SK-N-SH (cell line): ENCODE results near the gene CRISPLD2. TPM values are rescaled to one million over a fixed set of nuclear protein-coding genes. Genes with fewer than 3 reads are reported as not detected.

Source experiments
- CTCF ChIA-PET: fragments of 300-600, 350-600 bp; formaldehyde crosslinking; extraction: SDS; loops from one replicate; lab custom pipeline; 2021; lab: Yijun Ruan, JAX
- POLR2A ChIA-PET: fragments of 350-600 bp; sonication (Branson Sonifier 250); formaldehyde crosslinking; extraction: SDS; loops from one replicate; lab custom pipeline; 2020; ENCODE audit warnings: antibody characterized with exemption, inconsistent platforms; lab: Yijun Ruan, JAX
- DNase-seq: peaks from one replicate; pipeline ENCODE4 v3.0.0; 2012
- H2AFZ ChIP-seq: fragments of 200-600 bp; sonication (generic); 2 replicates; pipeline ENCODE4 v1.8.1; 2016; ENCODE audit warnings: antibody characterized with exemption, mild to moderate bottlenecking, low read depth
- H3F3A ChIP-seq: fragments of 200-600 bp; sonication (generic); replicated peaks from 2 replicates; pipeline ENCODE3; 2016; ENCODE audit warnings: antibody characterized with exemption, mild to moderate bottlenecking; ENCODE audit not compliant: insufficient read depth
- H3K27ac ChIP-seq, 2 experiments: fragments of 200-500 bp in 1 of 2; fragments of 200-600 bp in 1 of 2; sonication (Bioruptor generic) in 1 of 2; sonication (generic), shearing (Covaris generic) in 1 of 2; 2 replicates each; pipeline versions ENCODE4 v1.5.1 to v1.6.1; 2014 to 2016; ENCODE audit warnings: low read depth in 2 of 2, inconsistent platforms in 1 of 2, low read length in 1 of 2, mild to moderate bottlenecking in 1 of 2, mixed read lengths in 1 of 2
- H3K27me3 ChIP-seq: fragments of 200-600 bp; sonication (generic), shearing (Covaris generic); 2 replicates; pipeline ENCODE4 v1.6.1; 2016; ENCODE audit warnings: mixed run types; ENCODE audit not compliant: insufficient read depth
- H3K36me3 ChIP-seq, 2 experiments: fragments of 200-500 bp in 1 of 2; fragments of 200-600 bp in 1 of 2; sonication (Bioruptor generic) in 1 of 2; sonication (generic) in 1 of 2; replicated peaks in 1 of 2; 2 replicates each; pipeline versions ENCODE3 to v1.5.1; 2014 to 2016; ENCODE audit warnings: low read length in 1 of 2, mild to moderate bottlenecking in 1 of 2; ENCODE audit not compliant: insufficient read depth in 2 of 2, control insufficient read depth in 1 of 2
- H3K4me1 ChIP-seq, 2 experiments: fragments of 200-500 bp in 1 of 2; fragments of 200-600 bp in 1 of 2; sonication (Bioruptor generic) in 1 of 2; sonication (generic), shearing (Covaris generic) in 1 of 2; 2 replicates each; pipeline versions ENCODE4 v1.5.1 to v1.6.1; 2014 to 2016; ENCODE audit warnings: low read depth in 1 of 2, low read length in 1 of 2, mixed run types in 1 of 2; ENCODE audit not compliant: insufficient read depth in 2 of 2, control insufficient read depth in 1 of 2
- H3K4me2 ChIP-seq: fragments of 200-600 bp; sonication (generic), shearing (Covaris generic); 2 replicates; pipeline ENCODE4 v1.6.1; 2017; ENCODE audit warnings: mixed run types
- H3K4me3 ChIP-seq, 2 experiments: fragments of 200-500 bp in 1 of 2; fragments of 200-600 bp in 1 of 2; sonication (Bioruptor generic) in 1 of 2; sonication (generic), shearing (Covaris generic) in 1 of 2; 2 replicates each; pipeline versions ENCODE4 v1.5.1 to v1.8.1; 2014 to 2016; ENCODE audit warnings: low read depth in 2 of 2, inconsistent platforms in 1 of 2, low read length in 1 of 2, mild to moderate bottlenecking in 1 of 2, mixed read lengths in 1 of 2, moderate library complexity in 1 of 2
- H3K79me2 ChIP-seq: fragments of 200-600 bp; sonication (generic); 2 replicates; pipeline ENCODE4 v1.8.1; 2017; ENCODE audit warnings: mild to moderate bottlenecking; ENCODE audit not compliant: insufficient read depth
- H3K9ac ChIP-seq: fragments of 200-600 bp; sonication (generic); 2 replicates; pipeline ENCODE4 v1.6.1; 2017; ENCODE audit warnings: mixed run types
- H3K9me2 ChIP-seq: fragments of 200-600 bp; sonication (generic); 2 replicates; pipeline ENCODE4 v1.6.1; 2017; ENCODE audit warnings: mixed run types
- H3K9me3 ChIP-seq: fragments of 200-600 bp; sonication (generic); 2 replicates; pipeline ENCODE4 v1.6.1; 2017; ENCODE audit warnings: mixed run types, mild to moderate bottlenecking, moderate library complexity
- H4K20me1 ChIP-seq: fragments of 200-600 bp; sonication (generic); 2 replicates; pipeline ENCODE4 v1.6.1; 2017; ENCODE audit warnings: mild to moderate bottlenecking, mixed run types; ENCODE audit not compliant: insufficient read depth
- ELF1 ChIP-seq: IDR thresholded peaks from 2 replicates; pipeline ENCODE4 v1.4.0; 2012
- FOSL2 ChIP-seq: IDR thresholded peaks from 2 replicates; pipeline ENCODE4 v1.4.0; 2012; ENCODE audit warnings: low read depth, mild to moderate bottlenecking, moderate library complexity, borderline replicate concordance
- GATA2 ChIP-seq: sonication (generic); formaldehyde crosslinking; IDR thresholded peaks from 2 replicates; pipeline ENCODE4 v1.5.0; 2020; ENCODE audit warnings: mild to moderate bottlenecking, missing genetic modification reagents
- MEF2A ChIP-seq: IDR thresholded peaks from 2 replicates; pipeline ENCODE4 v1.4.0; 2012; ENCODE audit warnings: low read depth, borderline replicate concordance
- MXI1 ChIP-seq: IDR thresholded peaks from 2 replicates; pipeline ENCODE4 v1.6.1; 2012; ENCODE audit warnings: mild to moderate bottlenecking, low read depth, low read length, improper control_type of control experiment
- NFIC ChIP-seq: IDR thresholded peaks from 2 replicates; pipeline ENCODE4 v1.4.0; 2012; ENCODE audit warnings: borderline replicate concordance
- NRF1 ChIP-seq: IDR thresholded peaks from 2 replicates; pipeline ENCODE4 v1.6.1; 2012; ENCODE audit warnings: low read depth, mild to moderate bottlenecking, low read length
- RAD21 ChIP-seq: IDR thresholded peaks from 2 replicates; pipeline ENCODE4 v1.6.1; 2012; ENCODE audit warnings: mild to moderate bottlenecking, low read length
- RCOR1 ChIP-seq: fragments of 150-350 bp; IDR thresholded peaks from 2 replicates; pipeline ENCODE4 v1.6.1; 2017; ENCODE audit warnings: antibody characterized with exemption, low read length
- RXRA ChIP-seq: IDR thresholded peaks from 2 replicates; pipeline ENCODE4 v1.4.0; 2012; ENCODE audit warnings: low read depth, mild to moderate bottlenecking, borderline replicate concordance
- TCF12 ChIP-seq: IDR thresholded peaks from 2 replicates; pipeline ENCODE4 v1.4.0; 2012
- TEAD4 ChIP-seq: IDR thresholded peaks from 2 replicates; pipeline ENCODE4 v1.4.0; 2012; ENCODE audit warnings: mild to moderate bottlenecking, borderline replicate concordance; ENCODE audit not compliant: insufficient read depth
- WGBS: methylation state at CpG from one replicate; pipeline ENCODE4 v1.1.6; 2017; ENCODE audit warnings: low lambda C conversion rate; 5-methylcytosine and 5-hydroxymethylcytosine counted together
- polyA plus RNA-seq, 3 experiments: library from polyadenylated mRNA; depleted of rRNA; stranded (reverse); fragments of >200 nt; gene quantifications; 2 replicates each; pipeline ENCODE4 v1.2.3, GENCODE V29; 2012
- TF ChIP-seq, protein P1 (sequence below): IDR thresholded peaks from 2 replicates; pipeline ENCODE4 v1.4.0; 2012; ENCODE audit warnings: low read depth, borderline replicate concordance
- TF ChIP-seq, protein P2 (sequence below): IDR thresholded peaks from 2 replicates; pipeline ENCODE4 v1.6.1; 2012; ENCODE audit warnings: mild to moderate bottlenecking, low read depth, low read length, moderate library complexity
- TF ChIP-seq, protein P3 (sequence below): fragments of 150-350 bp; IDR thresholded peaks from 2 replicates; pipeline ENCODE4 v1.6.1; 2017; ENCODE audit warnings: antibody characterized with exemption, low read length, low read depth, borderline replicate concordance
- TF ChIP-seq, protein P4 (sequence below): IDR thresholded peaks from 2 replicates; pipeline ENCODE4 v1.4.0; 2012; ENCODE audit warnings: low read depth, borderline replicate concordance

CRISPLD2 gene
- polyA plus RNA-seq, 1 of the 3 experiments (the other 2 are of a cell fraction) = 6.3 TPM

DNA sequence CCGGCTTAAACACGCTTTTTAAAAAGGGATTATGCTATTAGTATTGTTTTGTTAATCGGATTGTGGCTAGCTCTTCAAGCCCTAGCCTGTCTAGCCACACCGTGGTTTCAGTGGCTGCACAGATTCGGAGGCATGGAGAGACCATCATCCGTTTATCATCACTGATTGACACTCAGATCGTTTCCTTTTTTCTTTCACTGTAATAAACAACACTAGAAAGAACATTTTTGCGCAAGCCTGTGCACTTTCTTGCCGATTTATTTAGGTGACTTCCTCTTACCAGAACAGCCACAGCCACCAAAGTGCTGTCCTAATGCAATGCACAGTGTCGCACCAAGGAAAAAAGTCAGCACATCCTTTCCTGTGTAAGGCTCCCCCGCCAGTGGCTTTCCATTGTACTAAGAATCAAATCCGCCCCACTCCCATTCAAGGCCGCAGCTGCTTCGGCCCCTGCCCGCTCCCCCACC is 78.2 kb downstream of the CRISPLD2 start:
- Histone ChIP-seq H3K4me3 (no peak overlapping the region), H2AFZ (no peak overlapping the region), H4K20me1 (no peaks in the 10 kb centered on the region), H3K36me3 (no peaks in the 10 kb centered on the region), H3K27me3 (no peaks in the 10 kb centered on the region), H3K27ac (no peak overlapping the region), H3F3A (no peaks in the 10 kb centered on the region), H3K79me2 (no peaks in the 10 kb centered on the region), H3K9me2 (no peaks in the 10 kb centered on the region), H3K9ac (no peak overlapping the region), H3K9me3 (no peaks in the 10 kb centered on the region), H3K4me2 (no peak overlapping the region), H3K4me1 (no peaks in the 10 kb centered on the region)
- ChIA-PET POLR2A (interaction anchor here (0.7 kb wide), 1 partner anchor 74 kb away, joined by 4 read pairs; no protein-coding TSS in a partner anchor), CTCF (interaction anchor here (1.5 kb wide), 1 partner anchor 73 kb away, joined by 5 read pairs; no protein-coding TSS in a partner anchor)
- TF ChIP-seq MXI1 = no peak
- TF ChIP-seq, protein P1, sequence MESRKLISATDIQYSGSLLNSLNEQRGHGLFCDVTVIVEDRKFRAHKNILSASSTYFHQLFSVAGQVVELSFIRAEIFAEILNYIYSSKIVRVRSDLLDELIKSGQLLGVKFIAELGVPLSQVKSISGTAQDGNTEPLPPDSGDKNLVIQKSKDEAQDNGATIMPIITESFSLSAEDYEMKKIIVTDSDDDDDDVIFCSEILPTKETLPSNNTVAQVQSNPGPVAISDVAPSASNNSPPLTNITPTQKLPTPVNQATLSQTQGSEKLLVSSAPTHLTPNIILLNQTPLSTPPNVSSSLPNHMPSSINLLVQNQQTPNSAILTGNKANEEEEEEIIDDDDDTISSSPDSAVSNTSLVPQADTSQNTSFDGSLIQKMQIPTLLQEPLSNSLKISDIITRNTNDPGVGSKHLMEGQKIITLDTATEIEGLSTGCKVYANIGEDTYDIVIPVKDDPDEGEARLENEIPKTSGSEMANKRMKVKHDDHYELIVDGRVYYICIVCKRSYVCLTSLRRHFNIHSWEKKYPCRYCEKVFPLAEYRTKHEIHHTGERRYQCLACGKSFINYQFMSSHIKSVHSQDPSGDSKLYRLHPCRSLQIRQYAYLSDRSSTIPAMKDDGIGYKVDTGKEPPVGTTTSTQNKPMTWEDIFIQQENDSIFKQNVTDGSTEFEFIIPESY = no peak
- no peak for TF ChIP-seq ELF1
- TF ChIP-seq NRF1 = no peak
- no peak for TF ChIP-seq RCOR1
- TF ChIP-seq, protein P2, sequence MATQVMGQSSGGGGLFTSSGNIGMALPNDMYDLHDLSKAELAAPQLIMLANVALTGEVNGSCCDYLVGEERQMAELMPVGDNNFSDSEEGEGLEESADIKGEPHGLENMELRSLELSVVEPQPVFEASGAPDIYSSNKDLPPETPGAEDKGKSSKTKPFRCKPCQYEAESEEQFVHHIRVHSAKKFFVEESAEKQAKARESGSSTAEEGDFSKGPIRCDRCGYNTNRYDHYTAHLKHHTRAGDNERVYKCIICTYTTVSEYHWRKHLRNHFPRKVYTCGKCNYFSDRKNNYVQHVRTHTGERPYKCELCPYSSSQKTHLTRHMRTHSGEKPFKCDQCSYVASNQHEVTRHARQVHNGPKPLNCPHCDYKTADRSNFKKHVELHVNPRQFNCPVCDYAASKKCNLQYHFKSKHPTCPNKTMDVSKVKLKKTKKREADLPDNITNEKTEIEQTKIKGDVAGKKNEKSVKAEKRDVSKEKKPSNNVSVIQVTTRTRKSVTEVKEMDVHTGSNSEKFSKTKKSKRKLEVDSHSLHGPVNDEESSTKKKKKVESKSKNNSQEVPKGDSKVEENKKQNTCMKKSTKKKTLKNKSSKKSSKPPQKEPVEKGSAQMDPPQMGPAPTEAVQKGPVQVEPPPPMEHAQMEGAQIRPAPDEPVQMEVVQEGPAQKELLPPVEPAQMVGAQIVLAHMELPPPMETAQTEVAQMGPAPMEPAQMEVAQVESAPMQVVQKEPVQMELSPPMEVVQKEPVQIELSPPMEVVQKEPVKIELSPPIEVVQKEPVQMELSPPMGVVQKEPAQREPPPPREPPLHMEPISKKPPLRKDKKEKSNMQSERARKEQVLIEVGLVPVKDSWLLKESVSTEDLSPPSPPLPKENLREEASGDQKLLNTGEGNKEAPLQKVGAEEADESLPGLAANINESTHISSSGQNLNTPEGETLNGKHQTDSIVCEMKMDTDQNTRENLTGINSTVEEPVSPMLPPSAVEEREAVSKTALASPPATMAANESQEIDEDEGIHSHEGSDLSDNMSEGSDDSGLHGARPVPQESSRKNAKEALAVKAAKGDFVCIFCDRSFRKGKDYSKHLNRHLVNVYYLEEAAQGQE = no peak
- no peak for TF ChIP-seq FOSL2
- DNase-seq = no peak
- WGBS = 90% methylated on average over 15 of the region's 15 CpGs

DNA sequence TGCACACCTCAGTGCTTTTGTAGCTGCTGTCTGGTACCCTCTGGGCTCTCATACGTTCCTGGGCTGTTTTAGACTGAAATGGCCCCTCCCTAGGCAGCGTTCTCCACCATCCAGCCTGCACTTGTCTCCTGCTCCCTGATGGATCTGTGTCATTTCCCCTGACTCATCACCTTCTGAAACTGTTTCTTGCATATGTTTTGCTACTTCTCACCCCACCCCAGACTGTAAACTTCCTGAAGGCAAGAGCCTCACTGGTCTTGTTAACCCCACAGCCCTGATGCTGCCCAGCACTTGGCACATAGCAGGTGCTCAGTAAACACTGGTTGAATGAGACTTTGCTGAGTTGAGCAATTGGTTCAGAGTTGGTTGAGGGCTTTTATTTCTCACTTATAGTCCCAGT is 78.7 kb downstream of the CRISPLD2 start:
- no peak overlapping the region for H3K9ac ChIP-seq
- no peaks in the 10 kb centered on the region for H3K9me3 ChIP-seq
- no peaks in the 10 kb centered on the region for H3K36me3 ChIP-seq
- WGBS = 72% methylated on average over 2 of the region's 2 CpGs
- H2AFZ ChIP-seq = no peak overlapping the region
- H3K27me3 ChIP-seq = no peaks in the 10 kb centered on the region
- no peaks in the 10 kb centered on the region for H4K20me1 ChIP-seq
- POLR2A ChIA-PET = interaction anchor here (0.7 kb wide), 1 partner anchor 74 kb away, joined by 4 read pairs; no protein-coding TSS in a partner anchor
- H3K9me2 ChIP-seq = no peaks in the 10 kb centered on the region
- no peaks in the 10 kb centered on the region for H3K4me1 ChIP-seq
- H3F3A ChIP-seq = no peaks in the 10 kb centered on the region
- CTCF ChIA-PET = no interaction called here
- TF ChIP-seq MEF2A (no peak), RCOR1 (no peak), NFIC (no peak), GATA2 (CRISPR knock-in tag) (no peak), TEAD4 (no peak), NRF1 (no peak), RXRA (no peak), TCF12 (no peak), MXI1 (no peak), RAD21 (no peak)
- TF ChIP-seq, protein P2 = no peak
- TF ChIP-seq, protein P3, sequence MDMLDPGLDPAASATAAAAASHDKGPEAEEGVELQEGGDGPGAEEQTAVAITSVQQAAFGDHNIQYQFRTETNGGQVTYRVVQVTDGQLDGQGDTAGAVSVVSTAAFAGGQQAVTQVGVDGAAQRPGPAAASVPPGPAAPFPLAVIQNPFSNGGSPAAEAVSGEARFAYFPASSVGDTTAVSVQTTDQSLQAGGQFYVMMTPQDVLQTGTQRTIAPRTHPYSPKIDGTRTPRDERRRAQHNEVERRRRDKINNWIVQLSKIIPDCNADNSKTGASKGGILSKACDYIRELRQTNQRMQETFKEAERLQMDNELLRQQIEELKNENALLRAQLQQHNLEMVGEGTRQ = no peak
- TF ChIP-seq, protein P4, sequence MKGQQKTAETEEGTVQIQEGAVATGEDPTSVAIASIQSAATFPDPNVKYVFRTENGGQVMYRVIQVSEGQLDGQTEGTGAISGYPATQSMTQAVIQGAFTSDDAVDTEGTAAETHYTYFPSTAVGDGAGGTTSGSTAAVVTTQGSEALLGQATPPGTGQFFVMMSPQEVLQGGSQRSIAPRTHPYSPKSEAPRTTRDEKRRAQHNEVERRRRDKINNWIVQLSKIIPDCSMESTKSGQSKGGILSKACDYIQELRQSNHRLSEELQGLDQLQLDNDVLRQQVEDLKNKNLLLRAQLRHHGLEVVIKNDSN = no peak
- TF ChIP-seq, all 33 proteins: peak for 0
- H3K4me2 ChIP-seq = no peak overlapping the region
- no peak overlapping the region for H3K4me3 ChIP-seq
- DNase-seq = no peak
- no peak overlapping the region for H3K27ac ChIP-seq
- no peaks in the 10 kb centered on the region for H3K79me2 ChIP-seq
